ENCODE data around the gene ANXA2R.

DNA sequence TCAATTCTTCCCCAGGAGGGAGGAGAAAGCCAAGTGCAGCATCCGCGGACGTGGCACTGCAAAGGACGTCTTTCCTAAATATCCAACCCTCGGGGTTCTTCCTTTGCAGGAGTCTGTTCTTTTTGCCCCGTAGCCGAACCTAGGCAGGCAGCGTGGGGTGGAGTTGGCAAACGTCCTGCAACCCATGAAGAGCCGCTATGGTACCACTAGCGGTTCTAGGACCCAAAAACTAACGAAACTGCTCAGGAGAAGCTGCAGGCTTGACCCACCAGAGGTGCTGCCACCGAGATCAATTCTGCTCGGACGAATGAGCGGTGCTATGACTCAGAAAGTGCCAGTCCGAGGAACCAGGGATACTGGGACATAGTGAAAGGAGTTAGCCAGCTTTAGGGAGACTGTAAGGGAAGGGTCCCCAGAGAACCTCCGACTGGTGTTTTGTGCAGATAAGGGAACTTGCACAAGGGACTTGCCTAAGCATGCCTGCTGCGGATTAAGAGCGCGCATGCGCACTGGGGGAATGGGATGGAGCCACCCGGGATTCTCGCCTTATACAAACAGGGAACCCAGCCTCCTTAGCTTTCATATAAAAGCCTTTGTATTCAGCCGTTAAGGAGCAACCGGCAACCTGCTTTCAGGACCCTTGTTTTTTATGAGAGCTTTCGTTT, 32.7 kb downstream of the ANXA2R start:
- TF ChIP-seq, protein P1, sequence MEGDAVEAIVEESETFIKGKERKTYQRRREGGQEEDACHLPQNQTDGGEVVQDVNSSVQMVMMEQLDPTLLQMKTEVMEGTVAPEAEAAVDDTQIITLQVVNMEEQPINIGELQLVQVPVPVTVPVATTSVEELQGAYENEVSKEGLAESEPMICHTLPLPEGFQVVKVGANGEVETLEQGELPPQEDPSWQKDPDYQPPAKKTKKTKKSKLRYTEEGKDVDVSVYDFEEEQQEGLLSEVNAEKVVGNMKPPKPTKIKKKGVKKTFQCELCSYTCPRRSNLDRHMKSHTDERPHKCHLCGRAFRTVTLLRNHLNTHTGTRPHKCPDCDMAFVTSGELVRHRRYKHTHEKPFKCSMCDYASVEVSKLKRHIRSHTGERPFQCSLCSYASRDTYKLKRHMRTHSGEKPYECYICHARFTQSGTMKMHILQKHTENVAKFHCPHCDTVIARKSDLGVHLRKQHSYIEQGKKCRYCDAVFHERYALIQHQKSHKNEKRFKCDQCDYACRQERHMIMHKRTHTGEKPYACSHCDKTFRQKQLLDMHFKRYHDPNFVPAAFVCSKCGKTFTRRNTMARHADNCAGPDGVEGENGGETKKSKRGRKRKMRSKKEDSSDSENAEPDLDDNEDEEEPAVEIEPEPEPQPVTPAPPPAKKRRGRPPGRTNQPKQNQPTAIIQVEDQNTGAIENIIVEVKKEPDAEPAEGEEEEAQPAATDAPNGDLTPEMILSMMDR (conservative IDR thresholded peaks at IDR 0.05; ENCODE audit: low read depth, low read length): no peak
- TF ChIP-seq EZH2phosphoT487 (IDR thresholded peaks at IDR 0.05; ENCODE audit: borderline replicate concordance, low read length) (no peak), EZH2 (IDR thresholded peaks at IDR 0.05; ENCODE audit: low read length, unreplicated experiment) (no peak)
